ENCODE data around the gene SNRNP25. TPM values are rescaled to one million over a fixed set of nuclear protein-coding genes. Genes with fewer than 3 reads are reported as not detected.

SNRNP25 gene
- total RNA-seq, 1 donor from 2014 or later = 14.3 TPM

- DNase-seq (ENCODE audit: low spot score in 2 of 2) (no peak), FAIRE-seq (no peak)
Observed at GRCh38 chr16:60929-61878, 7.6 kb downstream of the SNRNP25 start.

GRCh38 chr16:61879-62281 lies 8.3 kb downstream of the SNRNP25 start:
- DNase-seq (ENCODE audit: low spot score in 2 of 2) (no peak), FAIRE-seq (no peak)

GRCh38 chr16:62283-62967 lies 8.8 kb downstream of the SNRNP25 start:
- FAIRE-seq = no peak
- no peak for DNase-seq (ENCODE audit: low spot score in 2 of 2)

GRCh38 chr16:62968-63391 lies 9.4 kb downstream of the SNRNP25 start:
- DNase-seq (ENCODE audit: low spot score in 2 of 2) = no peak
- no peak for FAIRE-seq

- DNase-seq (ENCODE audit: low spot score in 2 of 2) (no peak), FAIRE-seq (no peak)
Observed at GRCh38 chr16:63466-63865, 9.8 kb downstream of the SNRNP25 start.

GRCh38 chr16:63998-64913 lies 10.6 kb downstream of the SNRNP25 start:
- DNase-seq (ENCODE audit: low spot score in 2 of 2) (no peak), FAIRE-seq (no peak)

- FAIRE-seq = no peak
- no peak for DNase-seq (ENCODE audit: low spot score in 2 of 2)
Observed at GRCh38 chr16:64914-65255, 11.3 kb downstream of the SNRNP25 start.

GRCh38 chr16:65745-66144 lies 12.1 kb downstream of the SNRNP25 start:
- FAIRE-seq (no peak), DNase-seq (ENCODE audit: low spot score in 2 of 2) (peak; percentile 85 to 89)

- DNase-seq (ENCODE audit: low spot score in 2 of 2) (no peak), FAIRE-seq (no peak)
Observed at GRCh38 chr16:66309-67182, 12.9 kb downstream of the SNRNP25 start.

GRCh38 chr16:67183-67791 lies 13.7 kb downstream of the SNRNP25 start:
- DNase-seq (ENCODE audit: low spot score in 2 of 2) (no peak), FAIRE-seq (no peak)

- no peak for DNase-seq (ENCODE audit: low spot score in 2 of 2)
- no peak for FAIRE-seq
Observed at GRCh38 chr16:67884-68789, 14.5 kb downstream of the SNRNP25 start.

GRCh38 chr16:69181-69580 lies 15.6 kb downstream of the SNRNP25 start:
- no peak for DNase-seq (ENCODE audit: low spot score in 2 of 2)
- FAIRE-seq = no peak

- DNase-seq (ENCODE audit: low spot score in 2 of 2) = no peak
- FAIRE-seq = no peak
Observed at GRCh38 chr16:71210-71539, 17.5 kb downstream of the SNRNP25 start.

- FAIRE-seq (no peak), DNase-seq (ENCODE audit: low spot score in 2 of 2) (no peak)
Observed at GRCh38 chr16:71540-72401, 18.1 kb downstream of the SNRNP25 start.

GRCh38 chr16:72561-73548 lies 19.2 kb downstream of the SNRNP25 start, which contains the start of gene RHBDF1:
TSS of gene RHBDF1 (minus strand) at chr16:72631. CDS start at chr16:65015, 7,616 bp downstream.
- DNase-seq (ENCODE audit: low spot score in 2 of 2) (peak; percentile 79 to 91), FAIRE-seq (no peak)

All from frontal cortex (tissue), 4 donors.